Measurements from ENCODE around the gene DHRS11.

GRCh38 chr17:36632916-36633771 is 41.5 kb downstream of the DHRS11 start:
- TF ChIP-seq, protein P1, sequence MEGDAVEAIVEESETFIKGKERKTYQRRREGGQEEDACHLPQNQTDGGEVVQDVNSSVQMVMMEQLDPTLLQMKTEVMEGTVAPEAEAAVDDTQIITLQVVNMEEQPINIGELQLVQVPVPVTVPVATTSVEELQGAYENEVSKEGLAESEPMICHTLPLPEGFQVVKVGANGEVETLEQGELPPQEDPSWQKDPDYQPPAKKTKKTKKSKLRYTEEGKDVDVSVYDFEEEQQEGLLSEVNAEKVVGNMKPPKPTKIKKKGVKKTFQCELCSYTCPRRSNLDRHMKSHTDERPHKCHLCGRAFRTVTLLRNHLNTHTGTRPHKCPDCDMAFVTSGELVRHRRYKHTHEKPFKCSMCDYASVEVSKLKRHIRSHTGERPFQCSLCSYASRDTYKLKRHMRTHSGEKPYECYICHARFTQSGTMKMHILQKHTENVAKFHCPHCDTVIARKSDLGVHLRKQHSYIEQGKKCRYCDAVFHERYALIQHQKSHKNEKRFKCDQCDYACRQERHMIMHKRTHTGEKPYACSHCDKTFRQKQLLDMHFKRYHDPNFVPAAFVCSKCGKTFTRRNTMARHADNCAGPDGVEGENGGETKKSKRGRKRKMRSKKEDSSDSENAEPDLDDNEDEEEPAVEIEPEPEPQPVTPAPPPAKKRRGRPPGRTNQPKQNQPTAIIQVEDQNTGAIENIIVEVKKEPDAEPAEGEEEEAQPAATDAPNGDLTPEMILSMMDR (IDR thresholded peaks at IDR 0.05) = no peak
- no peak for TF ChIP-seq POLR2AphosphoS5 (IDR thresholded peaks at IDR 0.05)
